ENCODE data around the gene SPRED1. TPM values are rescaled to one million over a fixed set of nuclear protein-coding genes. Genes with fewer than 3 reads are reported as not detected.
A peak's percentile ranks its signal among the peaks of the same experiment; 100 is the strongest.

Gene SPRED1
- total RNA-seq, 1 donor from 2014 or later, result 33.7 TPM

- TF ChIP-seq CTCF (IDR thresholded peaks at IDR 0.05), result no peak
- Mint-ChIP-seq H3K27me3 (ENCODE audit: unreplicated experiment) (no peaks in the 10 kb centered on the region), H3K9me3 (ENCODE audit: unreplicated experiment) (peaks cover 3% of the 10 kb centered on the region), H3K4me3 (ENCODE audit: unreplicated experiment) (no peak overlapping the region), H3K27ac (ENCODE audit: unreplicated experiment) (no peak overlapping the region), H3K36me3 (ENCODE audit: unreplicated experiment) (no peaks in the 10 kb centered on the region), H3K4me1 (ENCODE audit: unreplicated experiment) (peaks cover 15% of the 10 kb centered on the region)
- no peak for DNase-seq (ENCODE audit: extremely low spot score, unreplicated experiment)
Observed at GRCh38 chr15:38376081-38376480, 123.4 kb downstream of the SPRED1 start.

GRCh38 chr15:38377636-38378035, 125.0 kb downstream of the SPRED1 start:
- Mint-ChIP-seq H3K4me3 (ENCODE audit: unreplicated experiment) (no peak overlapping the region), H3K4me1 (ENCODE audit: unreplicated experiment) (peaks cover 15% of the 10 kb centered on the region), H3K27ac (ENCODE audit: unreplicated experiment) (peak overlapping the region; percentile 60), H3K36me3 (ENCODE audit: unreplicated experiment) (no peaks in the 10 kb centered on the region), H3K9me3 (ENCODE audit: unreplicated experiment) (peaks cover 3% of the 10 kb centered on the region), H3K27me3 (ENCODE audit: unreplicated experiment) (no peaks in the 10 kb centered on the region)
- no peak for TF ChIP-seq CTCF (IDR thresholded peaks at IDR 0.05)
- DNase-seq (ENCODE audit: extremely low spot score, unreplicated experiment), result no peak

GRCh38 chr15:38378161-38378560, 125.5 kb downstream of the SPRED1 start:
- H3K27me3 Mint-ChIP-seq (ENCODE audit: unreplicated experiment), result no peaks in the 10 kb centered on the region
- no peaks in the 10 kb centered on the region for H3K36me3 Mint-ChIP-seq (ENCODE audit: unreplicated experiment)
- peaks cover 3% of the 10 kb centered on the region for H3K9me3 Mint-ChIP-seq (ENCODE audit: unreplicated experiment)
- no peak for TF ChIP-seq CTCF (IDR thresholded peaks at IDR 0.05)
- H3K27ac Mint-ChIP-seq (ENCODE audit: unreplicated experiment), result peak overlapping the region; percentile 60
- DNase-seq (ENCODE audit: extremely low spot score, unreplicated experiment), result no peak
- H3K4me3 Mint-ChIP-seq (ENCODE audit: unreplicated experiment), result no peak overlapping the region
- H3K4me1 Mint-ChIP-seq (ENCODE audit: unreplicated experiment), result peaks cover 12% of the 10 kb centered on the region

- Mint-ChIP-seq H3K36me3 (ENCODE audit: unreplicated experiment) (no peaks in the 10 kb centered on the region), H3K4me3 (ENCODE audit: unreplicated experiment) (no peak overlapping the region)
- peak; percentile 78 for TF ChIP-seq CTCF (IDR thresholded peaks at IDR 0.05)
Observed at GRCh38 chr15:38389924-38390542, 137.4 kb downstream of the SPRED1 start.

GRCh38 chr15:38391191-38391590, 138.6 kb downstream of the SPRED1 start:
- no peaks in the 10 kb centered on the region for H3K4me1 Mint-ChIP-seq (ENCODE audit: unreplicated experiment)
- H3K27ac Mint-ChIP-seq (ENCODE audit: unreplicated experiment), result no peak overlapping the region
- no peaks in the 10 kb centered on the region for H3K36me3 Mint-ChIP-seq (ENCODE audit: unreplicated experiment)
- H3K4me3 Mint-ChIP-seq (ENCODE audit: unreplicated experiment), result no peak overlapping the region
- peaks cover 6% of the 10 kb centered on the region for H3K9me3 Mint-ChIP-seq (ENCODE audit: unreplicated experiment)
- DNase-seq (ENCODE audit: extremely low spot score, unreplicated experiment), result no peak
- no peaks in the 10 kb centered on the region for H3K27me3 Mint-ChIP-seq (ENCODE audit: unreplicated experiment)
- no peak for TF ChIP-seq CTCF (IDR thresholded peaks at IDR 0.05)

More at GRCh38 chr15:38389924-38390542, 137.4 kb downstream of the SPRED1 start:
- Mint-ChIP-seq H3K27me3 (ENCODE audit: unreplicated experiment) (no peaks in the 10 kb centered on the region), H3K4me1 (ENCODE audit: unreplicated experiment) (no peaks in the 10 kb centered on the region), H3K27ac (ENCODE audit: unreplicated experiment) (no peak overlapping the region), H3K9me3 (ENCODE audit: unreplicated experiment) (peaks cover 10% of the 10 kb centered on the region)
- peak; percentile 85 for DNase-seq (ENCODE audit: extremely low spot score, unreplicated experiment)

Data from osteocyte (in vitro differentiated cells).